ENCODE data around the gene RPH3AL. TPM values are rescaled to one million over a fixed set of nuclear protein-coding genes. Genes with fewer than 3 reads are reported as not detected.
A peak's percentile ranks its signal among the peaks of the same experiment; 100 is the strongest.
"Not testable (repeated sequence)": the region's sequence is repeated elsewhere in the genome, so short reads cannot be mapped to it uniquely, and the experiment has no call there.

Gene RPH3AL
- total and polyA plus RNA-seq, 9 donors: 5.8 to 43.8 (median 21.0) TPM

- intact Hi-C loops (cut with DNase I): no loop called here
- Histone ChIP-seq H3K36me3 (no peaks in the 10 kb centered on the region), H3K27me3 (no peaks in the 10 kb centered on the region), H3K4me3 (no peak overlapping the region), H3K9me3 (no peaks in the 10 kb centered on the region), H3K4me1 (ENCODE audit: insufficient read depth) (no peaks in the 10 kb centered on the region), H3K27ac (no peak overlapping the region)
- 83 to 98% (median 93%) methylated on average over 8 of the region's 8 CpGs for WGBS, 3 donors
- no peak for TF ChIP-seq EP300 (IDR thresholded peaks at IDR 0.05)
- no peak for TF ChIP-seq POLR2A (IDR thresholded peaks at IDR 0.05)
- no peak for DNase-seq
Observed at GRCh38 chr17:207775-208174, 144.8 kb downstream of the RPH3AL start.

- Histone ChIP-seq H3K4me3 (no peak overlapping the region), H3K27ac (no peak overlapping the region), H3K9me3 (no peaks in the 10 kb centered on the region), H3K27me3 (no peaks in the 10 kb centered on the region), H3K4me1 (ENCODE audit: insufficient read depth) (no peaks in the 10 kb centered on the region), H3K36me3 (no peaks in the 10 kb centered on the region)
- no peak for DNase-seq
- intact Hi-C loops (cut with DNase I): no loop called here
- TF ChIP-seq POLR2A (IDR thresholded peaks at IDR 0.05): no peak
- TF ChIP-seq CTCF (IDR thresholded peaks at IDR 0.05): no peak
- no peak for TF ChIP-seq EP300 (IDR thresholded peaks at IDR 0.05)
- WGBS, 3 donors: 71 to 96% (median 95%) methylated on average over 37 of the region's 37 CpGs
Observed at GRCh38 chr17:206941-207560, 145.6 kb downstream of the RPH3AL start.

GRCh38 chr17:206484-206883, 146.1 kb downstream of the RPH3AL start:
- intact Hi-C loops (cut with DNase I); DNase-seq; H3K27ac ChIP-seq; H3K4me1 ChIP-seq (ENCODE audit: insufficient read depth); H3K4me3 ChIP-seq; H3K9me3 ChIP-seq; H3K36me3 ChIP-seq; H3K27me3 ChIP-seq: not testable (repeated sequence)
- 92 to 93% (median 93%) methylated on average over 27 of the region's 27 CpGs for WGBS, 3 donors

GRCh38 chr17:205817-206216, 146.8 kb downstream of the RPH3AL start:
- no peak overlapping the region for H3K27ac ChIP-seq
- no peaks in the 10 kb centered on the region for H3K9me3 ChIP-seq
- TF ChIP-seq EP300 (IDR thresholded peaks at IDR 0.05): no peak
- TF ChIP-seq CTCF (IDR thresholded peaks at IDR 0.05): no peak
- no peak overlapping the region for H3K4me3 ChIP-seq
- WGBS, 3 donors: 33 to 80% (median 53%) methylated on average over 6 of the region's 6 CpGs
- no peaks in the 10 kb centered on the region for H3K27me3 ChIP-seq
- no peaks in the 10 kb centered on the region for H3K4me1 ChIP-seq (ENCODE audit: insufficient read depth)
- peak in 1 of 5 donors; percentile 12 for DNase-seq
- no peaks in the 10 kb centered on the region for H3K36me3 ChIP-seq
- intact Hi-C loops (cut with DNase I): no loop called here

GRCh38 chr17:205148-205669, 147.4 kb downstream of the RPH3AL start:
- no peaks in the 10 kb centered on the region for H3K27me3 ChIP-seq
- no peak overlapping the region for H3K4me3 ChIP-seq
- H3K27ac ChIP-seq: no peak overlapping the region
- TF ChIP-seq POLR2A (IDR thresholded peaks at IDR 0.05) (no peak), EP300 (IDR thresholded peaks at IDR 0.05) (no peak), CTCF (IDR thresholded peaks at IDR 0.05) (no peak)
- H3K36me3 ChIP-seq: no peaks in the 10 kb centered on the region
- DNase-seq: no peak
- 17 to 31% (median 20%) methylated on average over 9 to 10 of the region's 10 CpGs for WGBS, 3 donors
- no peaks in the 10 kb centered on the region for H3K9me3 ChIP-seq
- no peaks in the 10 kb centered on the region for H3K4me1 ChIP-seq (ENCODE audit: insufficient read depth)
- intact Hi-C loops (cut with DNase I): no loop called here

All from ovary (tissue), 9 donors.